HCT116 (cell line): Measurements from ENCODE around the gene DLX4. TPM values are rescaled to one million over a fixed set of nuclear protein-coding genes. Genes with fewer than 3 reads are reported as not detected.

Source experiments
- ATAC-seq: fragments of 200-7000 bp; cut with Tn5 transposase; 2 replicates; pipeline ENCODE4 v1.9.1; 2020; ENCODE audit warnings: mild to moderate bottlenecking, moderate library complexity
- BruUV-seq: library from RNA; stranded (reverse); fragments of 400-500 nt; replicated peaks from 2 replicates; lab custom pipeline; 2021; lab: Mats Ljungman, UMichigan
- CTCF ChIA-PET: fragments of 300-600 bp; sonication (Branson Sonifier 250); formaldehyde crosslinking; loops from one replicate; lab custom pipeline; 2021; ENCODE audit warnings: antibody characterized with exemption; lab: Charles Lee
- POLR2A ChIA-PET: fragments of 300-600, 350-600 bp; sonication (Branson Sonifier 250); formaldehyde crosslinking; loops from one replicate; lab custom pipeline; 2021; ENCODE audit warnings: antibody characterized with exemption; lab: Charles Lee
- RAD21 ChIA-PET, 2 experiments: fragments of 300-600 bp; sonication (Branson Sonifier 250); formaldehyde crosslinking; loops; one replicate each; lab custom pipeline; 2023; ENCODE audit warnings: low total read pairs in 2 of 2; ENCODE audit not compliant: uncharacterized antibody in 2 of 2, unreplicated experiment in 2 of 2, low non-redundant PET in 1 of 2; lab: Charles Lee
- DNase-seq: peaks from one replicate; pipeline ENCODE4 v3.0.0-alpha.2; 2010; ENCODE audit warnings: low read depth, low spot score
- H2AFZ ChIP-seq: fragments of 200-600 bp; shearing (Covaris generic), sonication (generic); 2 replicates; pipeline ENCODE4 v1.6.1; 2017; ENCODE audit warnings: low read depth, mixed run types, mixed read lengths, antibody characterized with exemption, low read length; ENCODE audit not compliant: poor library complexity, severe bottlenecking
- H3K27ac ChIP-seq: 2 replicates; pipeline ENCODE4 v1.5.1; 2012; ENCODE audit warnings: low read depth, low read length
- H3K27me3 ChIP-seq: fragments of 200-600 bp; sonication (generic); 2 replicates; pipeline ENCODE4 v1.6.1; 2016; ENCODE audit warnings: mixed run types, low read length, mixed read lengths; ENCODE audit not compliant: insufficient read depth
- H3K36me3 ChIP-seq, 2 experiments: fragments of 200-500 bp in 1 of 2; fragments of 200-600 bp in 1 of 2; sonication (Bioruptor generic) in 1 of 2; sonication (generic) in 1 of 2; 2 replicates each; pipeline versions ENCODE4 v1.5.1 to v1.6.1; 2014 to 2016; ENCODE audit warnings: low read length in 2 of 2, inconsistent platforms in 1 of 2, mixed read lengths in 1 of 2, mixed run types in 1 of 2; ENCODE audit not compliant: insufficient read depth in 2 of 2, control insufficient read depth in 1 of 2
- H3K4me1 ChIP-seq, 2 experiments: fragments of 200-600 bp in 1 of 2; sonication (generic) in 1 of 2; 2 replicates each; pipeline versions ENCODE4 v1.5.1 to v1.6.1; 2012 to 2017; ENCODE audit warnings: low read length in 2 of 2, inconsistent platforms in 1 of 2, mild to moderate bottlenecking in 1 of 2, mixed read lengths in 1 of 2, mixed run types in 1 of 2, moderate library complexity in 1 of 2; ENCODE audit not compliant: insufficient read depth in 2 of 2, control insufficient read depth in 1 of 2
- H3K4me2 ChIP-seq: fragments of 200-600 bp; sonication (generic); 2 replicates; pipeline ENCODE4 v1.6.1; 2017; ENCODE audit warnings: mixed run types, low read length, mixed read lengths
- H3K4me3 ChIP-seq, 2 experiments: fragments of 200-600 bp in 1 of 2; sonication (generic) in 1 of 2; replicated peaks in 1 of 2; 2 replicates each; pipeline ENCODE4 v1.5.1; 2011 to 2016; ENCODE audit warnings: low read length in 2 of 2, control low read depth in 1 of 2, low read depth in 1 of 2, mild to moderate bottlenecking in 1 of 2, mixed read lengths in 1 of 2, mixed run types in 1 of 2
- H3K79me2 ChIP-seq: fragments of 200-600 bp; sonication (generic); 2 replicates; pipeline ENCODE4 v1.6.1; 2017; ENCODE audit warnings: mild to moderate bottlenecking, mixed run types, low read length, moderate library complexity, mixed read lengths; ENCODE audit not compliant: insufficient read depth
- H3K9ac ChIP-seq: fragments of 200-600 bp; sonication (generic); 2 replicates; pipeline ENCODE4 v1.6.1; 2016; ENCODE audit warnings: low read length, mixed read lengths
- H3K9me2 ChIP-seq: fragments of 200-600 bp; sonication (generic), shearing (Covaris generic); 2 replicates; pipeline ENCODE4 v1.6.1; 2017; ENCODE audit warnings: mixed run types, mild to moderate bottlenecking, moderate library complexity; ENCODE audit not compliant: insufficient read depth
- H3K9me3 ChIP-seq, 2 experiments: fragments of 200-500 bp in 1 of 2; fragments of 200-600 bp in 1 of 2; sonication (Bioruptor generic) in 1 of 2; sonication (generic) in 1 of 2; 2 replicates each; pipeline ENCODE4 v1.6.1; 2014 to 2017; ENCODE audit warnings: low read length in 2 of 2, mixed read lengths in 2 of 2, inconsistent platforms in 1 of 2, low read depth in 1 of 2, mild to moderate bottlenecking in 1 of 2, mixed run types in 1 of 2, moderate library complexity in 1 of 2; ENCODE audit not compliant: control insufficient read depth in 1 of 2, insufficient read depth in 1 of 2
- H4K20me1 ChIP-seq: fragments of 200-600 bp; sonication (generic), shearing (Covaris generic); 2 replicates; pipeline ENCODE4 v1.6.1; 2017; ENCODE audit warnings: mixed run types, mild to moderate bottlenecking, moderate library complexity; ENCODE audit not compliant: insufficient read depth
- CBX3 ChIP-seq: IDR thresholded peaks from 2 replicates; pipeline ENCODE4 v1.6.1; 2012; ENCODE audit warnings: low read depth
- EGR1 ChIP-seq: IDR thresholded peaks from 2 replicates; pipeline ENCODE4 v1.6.1; 2012; ENCODE audit warnings: low read depth
- ELF1 ChIP-seq: IDR thresholded peaks from 2 replicates; pipeline ENCODE4 v1.6.1; 2012; ENCODE audit warnings: low read depth, borderline replicate concordance
- EZH2 ChIP-seq: fragments of 200-600 bp; sonication (generic); IDR thresholded peaks from 2 replicates; pipeline ENCODE4 v1.6.1; 2017; ENCODE audit warnings: antibody characterized with exemption, mixed run types
- EZH2phosphoT487 ChIP-seq: fragments of 200-600 bp; IDR thresholded peaks from 2 replicates; pipeline ENCODE4 v1.6.1; 2018; ENCODE audit warnings: antibody characterized with exemption, borderline replicate concordance
- FOSL1 ChIP-seq: IDR thresholded peaks from 2 replicates; pipeline ENCODE4 v1.6.1; 2012; ENCODE audit warnings: low read depth
- JUND ChIP-seq: IDR thresholded peaks from 2 replicates; pipeline ENCODE4 v1.6.1; 2012
- POLR2A ChIP-seq: IDR thresholded peaks from 2 replicates; pipeline ENCODE4 v1.7.0; 2011; ENCODE audit warnings: borderline replicate concordance; ENCODE audit not compliant: insufficient read depth, insufficient read length; ENCODE audit errors: extremely low read depth
- POLR2AphosphoS5 ChIP-seq: IDR thresholded peaks from 2 replicates; pipeline ENCODE4 v1.6.1; 2011; ENCODE audit warnings: mild to moderate bottlenecking, low read depth, low read length, moderate library complexity
- RAD21 ChIP-seq: IDR thresholded peaks from 2 replicates; pipeline ENCODE4 v1.6.1; 2012; ENCODE audit warnings: low read depth, mild to moderate bottlenecking
- SIN3A ChIP-seq: IDR thresholded peaks from 2 replicates; pipeline ENCODE4 v1.6.1; 2012; ENCODE audit warnings: low read depth
- TCF7L2 ChIP-seq: IDR thresholded peaks from 2 replicates; pipeline ENCODE4 v1.7.0; 2011; ENCODE audit warnings: borderline replicate concordance, inconsistent platforms; ENCODE audit not compliant: insufficient read depth, insufficient read length; ENCODE audit errors: extremely low read depth
- intact Hi-C: fragments of 100-400 bp; cut with micrococcal nuclease; formaldehyde crosslinking; loops from 2 replicates; pipeline ENCODE4 v1.10.0; 2022
- total RNA-seq: library from RNA; stranded (reverse); gene quantifications from one replicate; pipeline ENCODE4 v1.2.1, GENCODE V29; 2021; ENCODE audit not compliant: unreplicated experiment
- TF ChIP-seq, protein P1 (sequence below): IDR thresholded peaks from 2 replicates; pipeline ENCODE4 v1.6.1; 2012
- TF ChIP-seq, protein P2 (sequence below): IDR thresholded peaks from 2 replicates; pipeline ENCODE4 v1.6.1; 2011; ENCODE audit warnings: mild to moderate bottlenecking, low read length, moderate library complexity; ENCODE audit not compliant: insufficient replicate concordance; ENCODE audit errors: extremely low read depth
- TF ChIP-seq, protein P3 (sequence below): IDR thresholded peaks from 2 replicates; pipeline ENCODE4 v1.6.1; 2012
- TF ChIP-seq, protein P4 (sequence below): IDR thresholded peaks from 2 replicates; pipeline ENCODE4 v1.6.1; 2012; ENCODE audit warnings: low read depth

Gene DLX4
- total RNA-seq, 1 experiment from 2014 or later, result 14.0 TPM

DNA sequence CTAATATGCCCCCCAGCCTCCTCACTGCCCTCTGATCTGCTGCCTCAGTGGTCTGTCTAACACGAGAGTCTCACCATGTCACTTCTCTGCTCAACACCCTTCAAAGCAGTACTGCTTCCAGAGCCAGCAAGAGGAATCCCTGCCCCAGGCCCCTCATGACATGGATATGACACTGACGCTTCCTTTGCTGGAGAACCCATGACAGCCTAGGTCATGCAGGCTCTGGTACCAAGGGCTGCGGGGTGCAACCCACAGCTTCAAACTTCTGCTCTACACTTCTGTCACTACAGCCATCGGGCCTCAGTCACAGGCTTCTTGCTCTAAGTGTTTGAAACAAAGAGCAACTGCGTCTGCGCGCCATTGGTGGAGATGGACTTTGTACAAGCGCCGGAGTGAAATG is 32.6 kb upstream of the DLX4 start:
- Histone ChIP-seq H3K4me2 (no peak overlapping the region), H3K79me2 (no peaks in the 10 kb centered on the region), H3K27me3 (no peaks in the 10 kb centered on the region), H2AFZ (no peak overlapping the region), H3K9me2 (no peaks in the 10 kb centered on the region), H3K27ac (no peak overlapping the region), H3K9me3 (no peaks in the 10 kb centered on the region), H3K4me1 (no peaks in the 10 kb centered on the region), H4K20me1 (no peaks in the 10 kb centered on the region), H3K9ac (no peak overlapping the region), H3K36me3 (no peaks in the 10 kb centered on the region), H3K4me3 (no peak overlapping the region)
- intact Hi-C loops, result no loop called here
- CTCF ChIA-PET, result interaction anchor here (1.9 kb wide), 1 partner anchor 16 kb away, joined by 6 read pairs; no protein-coding TSS in a partner anchor
- POLR2A ChIA-PET, result no interaction called here
- no TSS peak for BruUV-seq
- DNase-seq, result no peak
- TF ChIP-seq EZH2 (no peak), JUND (no peak), POLR2A (no peak), SIN3A (no peak), TCF7L2 (no peak), CBX3 (no peak), EGR1 (no peak), EZH2phosphoT487 (no peak), FOSL1 (no peak), ELF1 (no peak), RAD21 (no peak), POLR2AphosphoS5 (no peak)
- TF ChIP-seq, protein P1, sequence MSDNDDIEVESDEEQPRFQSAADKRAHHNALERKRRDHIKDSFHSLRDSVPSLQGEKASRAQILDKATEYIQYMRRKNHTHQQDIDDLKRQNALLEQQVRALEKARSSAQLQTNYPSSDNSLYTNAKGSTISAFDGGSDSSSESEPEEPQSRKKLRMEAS, result no peak
- TF ChIP-seq, protein P2, sequence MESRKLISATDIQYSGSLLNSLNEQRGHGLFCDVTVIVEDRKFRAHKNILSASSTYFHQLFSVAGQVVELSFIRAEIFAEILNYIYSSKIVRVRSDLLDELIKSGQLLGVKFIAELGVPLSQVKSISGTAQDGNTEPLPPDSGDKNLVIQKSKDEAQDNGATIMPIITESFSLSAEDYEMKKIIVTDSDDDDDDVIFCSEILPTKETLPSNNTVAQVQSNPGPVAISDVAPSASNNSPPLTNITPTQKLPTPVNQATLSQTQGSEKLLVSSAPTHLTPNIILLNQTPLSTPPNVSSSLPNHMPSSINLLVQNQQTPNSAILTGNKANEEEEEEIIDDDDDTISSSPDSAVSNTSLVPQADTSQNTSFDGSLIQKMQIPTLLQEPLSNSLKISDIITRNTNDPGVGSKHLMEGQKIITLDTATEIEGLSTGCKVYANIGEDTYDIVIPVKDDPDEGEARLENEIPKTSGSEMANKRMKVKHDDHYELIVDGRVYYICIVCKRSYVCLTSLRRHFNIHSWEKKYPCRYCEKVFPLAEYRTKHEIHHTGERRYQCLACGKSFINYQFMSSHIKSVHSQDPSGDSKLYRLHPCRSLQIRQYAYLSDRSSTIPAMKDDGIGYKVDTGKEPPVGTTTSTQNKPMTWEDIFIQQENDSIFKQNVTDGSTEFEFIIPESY, result no peak
- TF ChIP-seq, protein P3, sequence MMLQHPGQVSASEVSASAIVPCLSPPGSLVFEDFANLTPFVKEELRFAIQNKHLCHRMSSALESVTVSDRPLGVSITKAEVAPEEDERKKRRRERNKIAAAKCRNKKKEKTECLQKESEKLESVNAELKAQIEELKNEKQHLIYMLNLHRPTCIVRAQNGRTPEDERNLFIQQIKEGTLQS, result no peak
- TF ChIP-seq, protein P4, sequence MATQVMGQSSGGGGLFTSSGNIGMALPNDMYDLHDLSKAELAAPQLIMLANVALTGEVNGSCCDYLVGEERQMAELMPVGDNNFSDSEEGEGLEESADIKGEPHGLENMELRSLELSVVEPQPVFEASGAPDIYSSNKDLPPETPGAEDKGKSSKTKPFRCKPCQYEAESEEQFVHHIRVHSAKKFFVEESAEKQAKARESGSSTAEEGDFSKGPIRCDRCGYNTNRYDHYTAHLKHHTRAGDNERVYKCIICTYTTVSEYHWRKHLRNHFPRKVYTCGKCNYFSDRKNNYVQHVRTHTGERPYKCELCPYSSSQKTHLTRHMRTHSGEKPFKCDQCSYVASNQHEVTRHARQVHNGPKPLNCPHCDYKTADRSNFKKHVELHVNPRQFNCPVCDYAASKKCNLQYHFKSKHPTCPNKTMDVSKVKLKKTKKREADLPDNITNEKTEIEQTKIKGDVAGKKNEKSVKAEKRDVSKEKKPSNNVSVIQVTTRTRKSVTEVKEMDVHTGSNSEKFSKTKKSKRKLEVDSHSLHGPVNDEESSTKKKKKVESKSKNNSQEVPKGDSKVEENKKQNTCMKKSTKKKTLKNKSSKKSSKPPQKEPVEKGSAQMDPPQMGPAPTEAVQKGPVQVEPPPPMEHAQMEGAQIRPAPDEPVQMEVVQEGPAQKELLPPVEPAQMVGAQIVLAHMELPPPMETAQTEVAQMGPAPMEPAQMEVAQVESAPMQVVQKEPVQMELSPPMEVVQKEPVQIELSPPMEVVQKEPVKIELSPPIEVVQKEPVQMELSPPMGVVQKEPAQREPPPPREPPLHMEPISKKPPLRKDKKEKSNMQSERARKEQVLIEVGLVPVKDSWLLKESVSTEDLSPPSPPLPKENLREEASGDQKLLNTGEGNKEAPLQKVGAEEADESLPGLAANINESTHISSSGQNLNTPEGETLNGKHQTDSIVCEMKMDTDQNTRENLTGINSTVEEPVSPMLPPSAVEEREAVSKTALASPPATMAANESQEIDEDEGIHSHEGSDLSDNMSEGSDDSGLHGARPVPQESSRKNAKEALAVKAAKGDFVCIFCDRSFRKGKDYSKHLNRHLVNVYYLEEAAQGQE, result no peak
- RAD21 ChIA-PET, result no interaction called here
- ATAC-seq, result no peak
